Mesenchymal stem cell (in vitro differentiated cells and primary cell): ENCODE data around the gene PALM.
"Not testable (repeated sequence)": the region's sequence is repeated elsewhere in the genome, so short reads cannot be mapped to it uniquely, and the experiment has no call there.

Experiments used
- DNase-seq: peaks from one replicate; pipeline ENCODE4 v3.0.0-alpha.2; 2013
- H2AFZ ChIP-seq: one replicate; pipeline ENCODE4 v1.6.1; 2013; ENCODE audit warnings: low read depth, mild to moderate bottlenecking, control low read depth, inconsistent platforms, low read length, moderate library complexity
- H2AK5ac ChIP-seq: 2 replicates; pipeline ENCODE4 v1.6.1; 2013; ENCODE audit warnings: low read length, moderate library complexity, mild to moderate bottlenecking, inconsistent platforms; ENCODE audit not compliant: severe bottlenecking
- H2BK120ac ChIP-seq: one replicate; pipeline ENCODE4 v1.6.1; 2013; ENCODE audit warnings: low read depth, mild to moderate bottlenecking, inconsistent platforms, low read length, moderate library complexity
- H2BK12ac ChIP-seq, 2 experiments: one replicate each; pipeline ENCODE4 v1.6.1; 2013; ENCODE audit warnings: inconsistent platforms in 2 of 2, low read length in 2 of 2, mild to moderate bottlenecking in 2 of 2, moderate library complexity in 2 of 2, control low read depth in 1 of 2
- H2BK15ac ChIP-seq: one replicate; pipeline ENCODE4 v1.6.1; 2013; ENCODE audit warnings: mild to moderate bottlenecking, low read depth, inconsistent platforms; ENCODE audit not compliant: poor library complexity, severe bottlenecking
- H2BK5ac ChIP-seq: 2 replicates; pipeline ENCODE4 v1.6.1; 2013; ENCODE audit warnings: low read depth, mild to moderate bottlenecking, low read length, control low read depth, inconsistent platforms; ENCODE audit not compliant: poor library complexity, severe bottlenecking
- H3K14ac ChIP-seq, 2 experiments: one replicate each; pipeline ENCODE4 v1.6.1; 2013; ENCODE audit warnings: inconsistent platforms in 2 of 2, low read length in 2 of 2, control low read depth in 1 of 2, mild to moderate bottlenecking in 1 of 2, moderate library complexity in 1 of 2
- H3K18ac ChIP-seq, 2 experiments: one replicate each; pipeline ENCODE4 v1.6.1; 2013; ENCODE audit warnings: inconsistent platforms in 2 of 2, low read length in 2 of 2, control low read depth in 1 of 2, low read depth in 1 of 2, mild to moderate bottlenecking in 1 of 2
- H3K23ac ChIP-seq, 2 experiments: one replicate each; pipeline ENCODE4 v1.6.1; 2013; ENCODE audit warnings: inconsistent platforms in 2 of 2, low read length in 2 of 2, mild to moderate bottlenecking in 2 of 2, moderate library complexity in 2 of 2, control low read depth in 1 of 2
- H3K27ac ChIP-seq: 2 replicates; pipeline ENCODE4 v1.5.1; 2013; ENCODE audit warnings: mild to moderate bottlenecking, moderate library complexity, low read length, control low read depth, inconsistent platforms; ENCODE audit not compliant: poor library complexity, severe bottlenecking
- H3K27me3 ChIP-seq, 2 experiments: 2 replicates each; pipeline versions ENCODE4 v1.6.1 to v1.7.0; 2013; ENCODE audit warnings: low read length in 2 of 2, mild to moderate bottlenecking in 2 of 2, moderate library complexity in 2 of 2, control low read depth in 1 of 2, inconsistent platforms in 1 of 2; ENCODE audit not compliant: control insufficient read depth in 1 of 2, insufficient read depth in 1 of 2
- H3K36me3 ChIP-seq, 2 experiments: 2 replicates each; pipeline versions ENCODE4 v1.6.1 to v1.7.0; 2013; ENCODE audit warnings: low read length in 2 of 2, control low read depth in 1 of 2, inconsistent platforms in 1 of 2, low read depth in 1 of 2, mild to moderate bottlenecking in 1 of 2; ENCODE audit not compliant: insufficient read depth in 2 of 2, control insufficient read depth in 1 of 2
- H3K4ac ChIP-seq, 2 experiments: one replicate each; pipeline ENCODE4 v1.6.1; 2013; ENCODE audit warnings: inconsistent platforms in 2 of 2, low read length in 2 of 2, mild to moderate bottlenecking in 2 of 2, moderate library complexity in 2 of 2, control low read depth in 1 of 2, low read depth in 1 of 2
- H3K4me1 ChIP-seq: 2 replicates; pipeline ENCODE4 v1.6.1; 2013; ENCODE audit warnings: low read depth, low read length, control low read depth; ENCODE audit not compliant: control insufficient read depth, insufficient read depth
- H3K4me2 ChIP-seq: 2 replicates; pipeline ENCODE4 v1.6.1; 2013; ENCODE audit warnings: low read length, mild to moderate bottlenecking, inconsistent platforms; ENCODE audit not compliant: poor library complexity, severe bottlenecking
- H3K4me3 ChIP-seq, 2 experiments: 2 replicates each; pipeline versions ENCODE4 v1.5.1 to v1.7.0; 2013; ENCODE audit warnings: low read length in 2 of 2, mild to moderate bottlenecking in 2 of 2, control low read depth in 1 of 2, low read depth in 1 of 2; ENCODE audit not compliant: insufficient read depth in 1 of 2
- H3K79me1 ChIP-seq: replicated peaks from 2 replicates; pipeline ENCODE4 v1.6.1; 2013; ENCODE audit warnings: mild to moderate bottlenecking, control low read depth, low read length, inconsistent platforms; ENCODE audit not compliant: poor library complexity, severe bottlenecking
- H3K9ac ChIP-seq: 2 replicates; pipeline ENCODE4 v1.7.0; 2013; ENCODE audit warnings: mild to moderate bottlenecking, low read length, moderate library complexity
- H3K9me3 ChIP-seq: 2 replicates; pipeline ENCODE4 v1.7.0; 2013; ENCODE audit warnings: mild to moderate bottlenecking, low read length; ENCODE audit not compliant: control insufficient read depth
- H4K8ac ChIP-seq: one replicate; pipeline ENCODE4 v1.6.1; 2013; ENCODE audit warnings: inconsistent platforms, mild to moderate bottlenecking, low read length, moderate library complexity
- H4K91ac ChIP-seq: one replicate; pipeline ENCODE4 v1.6.1; 2013; ENCODE audit warnings: mild to moderate bottlenecking, low read length, inconsistent platforms
- WGBS: methylation state at CpG from one replicate; pipeline ENCODE4 v1.1.7; 2013; ENCODE audit warnings: mixed read lengths; 5-methylcytosine and 5-hydroxymethylcytosine counted together

The PALM gene

GRCh38 chr19:698529-698928 lies 10.2 kb upstream of the PALM start:
- not testable (repeated sequence) for H2BK120ac ChIP-seq, H3K23ac ChIP-seq, H3K14ac ChIP-seq, DNase-seq, H3K4me3 ChIP-seq, H3K18ac ChIP-seq, H2BK15ac ChIP-seq, H3K4ac ChIP-seq, H3K4me2 ChIP-seq, H3K4me1 ChIP-seq, H2BK5ac ChIP-seq, H3K27ac ChIP-seq, H2AFZ ChIP-seq, H4K91ac ChIP-seq, H3K9ac ChIP-seq, H3K9me3 ChIP-seq, H2BK12ac ChIP-seq, H3K79me1 ChIP-seq, H3K36me3 ChIP-seq, H4K8ac ChIP-seq, H2AK5ac ChIP-seq
- WGBS: 91% methylated on average over 15 of the region's 15 CpGs
- peaks cover 3 to 19% of the 10 kb centered on the region in 2 experiments for H3K27me3 ChIP-seq

- not testable (repeated sequence) for H3K36me3 ChIP-seq, H3K4ac ChIP-seq, H2AK5ac ChIP-seq, H3K4me2 ChIP-seq, H4K8ac ChIP-seq, H3K18ac ChIP-seq, H3K79me1 ChIP-seq, H3K9me3 ChIP-seq, H3K9ac ChIP-seq, H3K4me1 ChIP-seq, H3K4me3 ChIP-seq, H3K23ac ChIP-seq, H3K14ac ChIP-seq, H2AFZ ChIP-seq, H4K91ac ChIP-seq, H2BK15ac ChIP-seq, DNase-seq, H3K27ac ChIP-seq, H2BK120ac ChIP-seq, H2BK12ac ChIP-seq, H2BK5ac ChIP-seq
- WGBS: 74% methylated on average over 8 of the region's 14 CpGs
- peaks cover 4 to 20% of the 10 kb centered on the region in 2 experiments for H3K27me3 ChIP-seq
Measured at GRCh38 chr19:699885-700284, 8.8 kb upstream of the PALM start.

GRCh38 chr19:702847-703246 lies 5.9 kb upstream of the PALM start:
- H2AFZ ChIP-seq, H2BK5ac ChIP-seq, H3K23ac ChIP-seq, H3K18ac ChIP-seq, H2BK15ac ChIP-seq, H3K79me1 ChIP-seq, H2BK120ac ChIP-seq, H3K14ac ChIP-seq, H3K9ac ChIP-seq, H3K27ac ChIP-seq, DNase-seq, H2AK5ac ChIP-seq, H3K4me3 ChIP-seq, H3K36me3 ChIP-seq, H3K9me3 ChIP-seq, H3K4me1 ChIP-seq, H3K4me2 ChIP-seq, H2BK12ac ChIP-seq, H4K91ac ChIP-seq, H3K4ac ChIP-seq, H4K8ac ChIP-seq: not testable (repeated sequence)
- peaks cover 4 to 15% of the 10 kb centered on the region in 2 experiments for H3K27me3 ChIP-seq
- 86% methylated on average over 4 of the region's 6 CpGs for WGBS

GRCh38 chr19:703329-703650 lies 5.4 kb upstream of the PALM start:
- Histone ChIP-seq H2BK15ac (no peak overlapping the region), H3K18ac (peak overlapping the region in 1 of 2 experiments; percentile 15), H2BK120ac (no peak overlapping the region), H3K27me3 (peaks cover 4 to 15% of the 10 kb centered on the region in 2 experiments), H3K9ac (no peak overlapping the region), H3K4me2 (no peak overlapping the region), H3K14ac (no peak overlapping the region), H3K79me1 (no peaks in the 10 kb centered on the region), H3K36me3 (no peaks in the 10 kb centered on the region), H2AFZ (no peak overlapping the region), H3K4me3 (no peak overlapping the region), H2BK5ac (no peak overlapping the region), H3K4ac (no peak overlapping the region), H4K91ac (no peak overlapping the region), H2BK12ac (no peak overlapping the region), H3K4me1 (peaks cover 9% of the 10 kb centered on the region), H2AK5ac (no peak overlapping the region), H4K8ac (peak overlapping the region; percentile 55), H3K27ac (no peak overlapping the region), H3K23ac (no peak overlapping the region), H3K9me3 (no peaks in the 10 kb centered on the region)
- DNase-seq: no peak
- 77% methylated on average over 4 of the region's 4 CpGs for WGBS
